Sigmoid colon (tissue), 7 donors: Measurements from ENCODE around the gene RAB4B. TPM values are rescaled to one million over a fixed set of nuclear protein-coding genes. Genes with fewer than 3 reads are reported as not detected.
A peak's percentile ranks its signal among the peaks of the same experiment; 100 is the strongest.
"Not testable (repeated sequence)": the region's sequence is repeated elsewhere in the genome, so short reads cannot be mapped to it uniquely, and the experiment has no call there.

ENCODE experiments used
- DNase-seq: peaks from one replicate; pipeline ENCODE4 v3.0.0-alpha.2; 2019
- H3K27ac ChIP-seq, 4 donors: fragments of 200-600 bp; sonication (generic); one replicate each; pipeline ENCODE4 v1.5.1; 2016 to 2019; ENCODE audit warnings: mild to moderate bottlenecking in 1 of 4
- H3K27me3 ChIP-seq, 3 donors: fragments of 200-600 bp; sonication (generic); one replicate each; pipeline ENCODE4 v1.5.1; 2019; ENCODE audit warnings: mild to moderate bottlenecking in 1 of 3
- H3K36me3 ChIP-seq, 4 donors: fragments of 200-600 bp; sonication (generic); one replicate each; pipeline ENCODE4 v1.5.1; 2016 to 2019
- H3K4me1 ChIP-seq, 4 donors: fragments of 200-600 bp; sonication (generic); one replicate each; pipeline ENCODE4 v1.5.1; 2017 to 2019
- H3K4me3 ChIP-seq, 4 donors: fragments of 200-600 bp; sonication (generic); one replicate each; pipeline ENCODE4 v1.5.1; 2017 to 2019; ENCODE audit warnings: mild to moderate bottlenecking in 2 of 4, moderate library complexity in 1 of 4
- H3K9me3 ChIP-seq, 4 donors: fragments of 200-600 bp in 3 of 4; sonication (generic) in 3 of 4; one replicate each; pipeline versions ENCODE4 v1.5.1 to v1.6.1; 2013 to 2019
- CTCF ChIP-seq, 4 experiments: fragments of 450-650 bp in 3 of 4; fragments of 200-600 bp in 1 of 4; IDR thresholded peaks; one replicate each; pipeline ENCODE4 v1.5.1; 2016 to 2019; ENCODE audit warnings: antibody characterized with exemption in 4 of 4, mild to moderate bottlenecking in 3 of 4, moderate library complexity in 2 of 4
- EP300 ChIP-seq, 4 donors: sonication (generic); formaldehyde crosslinking; IDR thresholded peaks; one replicate each; pipeline ENCODE4 v1.6.1; 2017; ENCODE audit warnings: antibody characterized with exemption in 4 of 4
- POLR2A ChIP-seq, 2 donors: fragments of 450-650 bp; IDR thresholded peaks; one replicate each; pipeline ENCODE4 v1.6.1; 2016; ENCODE audit warnings: antibody characterized with exemption in 2 of 2, mild to moderate bottlenecking in 2 of 2, moderate library complexity in 2 of 2
- POLR2AphosphoS5 ChIP-seq, 4 donors: sonication (generic); formaldehyde crosslinking; IDR thresholded peaks; one replicate each; pipeline ENCODE4 v1.6.1; 2017; ENCODE audit warnings: antibody characterized with exemption in 4 of 4
- WGBS, 2 donors: extraction: QIAGEN DNeasy Blood & Tissue Kit; methylation state at CpG; one replicate each; pipeline ENCODE4 v1.1.7; 2013; 5-methylcytosine and 5-hydroxymethylcytosine counted together
- intact Hi-C: fragments of 100-400 bp; cut with DNase I; formaldehyde crosslinking; loops from one replicate; pipeline ENCODE4 v1.15.1; 2023
- polyA plus RNA-seq, 3 donors: library from polyadenylated mRNA; stranded (reverse); fragments of 200-250 nt; gene quantifications; one replicate each; pipeline ENCODE4 v1.2.3, GENCODE V29; 2013
- total RNA-seq, 4 donors: library from RNA; depleted of rRNA; stranded (reverse); fragments of >200 nt; gene quantifications; one replicate each; pipeline ENCODE4 v1.1.0, GENCODE V29; 2016
- donor health status: healthy with polysubstance abuse.
- donor health status: Bipolar disorder and iron deficiency.
- donor health status: healthy.

RAB4B gene
- total and polyA plus RNA-seq, 7 donors, result 15.6 to 76.5 (median 21.3) TPM

- DNase-seq, result no peak
- TF ChIP-seq POLR2A (IDR thresholded peaks at IDR 0.05) (no peak), EP300 (IDR thresholded peaks at IDR 0.05) (no peak), POLR2AphosphoS5 (IDR thresholded peaks at IDR 0.05) (no peak), CTCF (IDR thresholded peaks at IDR 0.05) (no peak)
- no peaks in the 10 kb centered on the region for H3K27me3 ChIP-seq
- intact Hi-C loops, result no loop called here
- H3K4me3 ChIP-seq, result no peak overlapping the region
- H3K4me1 ChIP-seq, result peaks cover 0 to 88% (median 84%) of the 10 kb centered on the region in 4 donors
- H3K27ac ChIP-seq, result peak overlapping the region; percentile 19 to 99 (median 93)
- no peaks in the 10 kb centered on the region for H3K9me3 ChIP-seq
- WGBS, 2 donors, result 88 to 89% methylated on average over 2 of the region's 2 CpGs
- peaks cover 0 to 30% (median 19%) of the 10 kb centered on the region in 4 donors for H3K36me3 ChIP-seq
Measured at GRCh38 chr19:40808021-40808325, 29.9 kb downstream of the RAB4B start.

GRCh38 chr19:40808497-40808896 is 30.4 kb downstream of the RAB4B start:
- peak overlapping the region in 1 of 4 donors; percentile 99 for H3K27ac ChIP-seq
- DNase-seq, result no peak
- WGBS, 2 donors, result 92% methylated on average over 5 of the region's 5 CpGs
- H3K4me3 ChIP-seq, result no peak overlapping the region
- intact Hi-C loops, result no loop called here
- peaks cover 0 to 30% (median 19%) of the 10 kb centered on the region in 4 donors for H3K36me3 ChIP-seq
- no peaks in the 10 kb centered on the region for H3K9me3 ChIP-seq
- no peaks in the 10 kb centered on the region for H3K27me3 ChIP-seq
- TF ChIP-seq POLR2AphosphoS5 (IDR thresholded peaks at IDR 0.05) (peak in 1 of 4 donors; percentile 33), CTCF (IDR thresholded peaks at IDR 0.05) (no peak)
- H3K4me1 ChIP-seq, result peaks cover 0 to 86% (median 82%) of the 10 kb centered on the region in 4 donors

GRCh38 chr19:40809358-40810086 is 31.5 kb downstream of the RAB4B start:
- 95 to 96% methylated on average over 39 of the region's 39 CpGs for WGBS, 2 donors
- peak overlapping the region; percentile 80 to 99 (median 81) for H3K27ac ChIP-seq
- TF ChIP-seq POLR2AphosphoS5 (IDR thresholded peaks at IDR 0.05) (peak in 2 of 4 donors; percentile 13 to 34), POLR2A (IDR thresholded peaks at IDR 0.05) (no peak)
- H3K9me3 ChIP-seq, result no peaks in the 10 kb centered on the region
- peak overlapping the region in 1 of 4 donors; percentile 51 for H3K4me3 ChIP-seq
- peaks cover 0 to 85% (median 75%) of the 10 kb centered on the region in 4 donors for H3K4me1 ChIP-seq
- no peak for DNase-seq
- peaks cover 0 to 26% (median 17%) of the 10 kb centered on the region in 4 donors for H3K36me3 ChIP-seq
- intact Hi-C loops, result loop anchor here (5.0 kb wide), 1 partner anchor 147 kb away; no protein-coding TSS in a partner anchor
- no peaks in the 10 kb centered on the region for H3K27me3 ChIP-seq

GRCh38 chr19:40810160-40810559 is 32.1 kb downstream of the RAB4B start:
- no peak for TF ChIP-seq POLR2AphosphoS5 (IDR thresholded peaks at IDR 0.05)
- TF ChIP-seq EP300 (IDR thresholded peaks at IDR 0.05), result no peak
- TF ChIP-seq POLR2A (IDR thresholded peaks at IDR 0.05), result no peak
- no peak for TF ChIP-seq CTCF (IDR thresholded peaks at IDR 0.05)

GRCh38 chr19:40810649-40811408 is 32.8 kb downstream of the RAB4B start:
- intact Hi-C loops, result loop anchor here (5.0 kb wide), 1 partner anchor 149 kb away; no protein-coding TSS in a partner anchor
- peaks cover 0 to 26% (median 17%) of the 10 kb centered on the region in 4 donors for H3K36me3 ChIP-seq
- 4 to 15% methylated on average over 64 to 65 of the region's 65 CpGs for WGBS, 2 donors
- H3K4me3 ChIP-seq, result peak overlapping the region; percentile 24 to 51 (median 46)
- TF ChIP-seq CTCF (IDR thresholded peaks at IDR 0.05), result peak in 1 of 4 experiments; percentile 15
- peak in 3 of 4 donors; percentile 41 to 69 (median 66) for TF ChIP-seq POLR2AphosphoS5 (IDR thresholded peaks at IDR 0.05)
- H3K4me1 ChIP-seq, result peaks cover 0 to 72% (median 62%) of the 10 kb centered on the region in 4 donors
- peak overlapping the region; percentile 80 to 99 (median 81) for H3K27ac ChIP-seq
- H3K27me3 ChIP-seq, H3K9me3 ChIP-seq: not testable (repeated sequence)
- DNase-seq, result peak; percentile 93

More at GRCh38 chr19:40810160-40810559, 32.1 kb downstream of the RAB4B start:
- no peak for DNase-seq
- peaks cover 0 to 78% (median 69%) of the 10 kb centered on the region in 4 donors for H3K4me1 ChIP-seq
- peak overlapping the region; percentile 24 to 51 (median 46) for H3K4me3 ChIP-seq
- intact Hi-C loops, result loop anchor here (5.0 kb wide), 1 partner anchor 148 kb away; no protein-coding TSS in a partner anchor
- H3K36me3 ChIP-seq, result peaks cover 0 to 26% (median 17%) of the 10 kb centered on the region in 4 donors
- peak overlapping the region; percentile 80 to 99 (median 81) for H3K27ac ChIP-seq
- 69 to 87% methylated on average over 14 of the region's 14 CpGs for WGBS, 2 donors
- H3K27me3 ChIP-seq, result no peaks in the 10 kb centered on the region
- H3K9me3 ChIP-seq, result no peaks in the 10 kb centered on the region
